GM21515 (cell line): ENCODE measurements around the gene HOXB9.

ENCODE experiments used
- ATAC-seq: cut with Tn5 transposase; IDR thresholded peaks from one replicate; pipeline ENCODE4 v1.9.1; 2021; ENCODE audit not compliant: unreplicated experiment

Gene HOXB9

DNA sequence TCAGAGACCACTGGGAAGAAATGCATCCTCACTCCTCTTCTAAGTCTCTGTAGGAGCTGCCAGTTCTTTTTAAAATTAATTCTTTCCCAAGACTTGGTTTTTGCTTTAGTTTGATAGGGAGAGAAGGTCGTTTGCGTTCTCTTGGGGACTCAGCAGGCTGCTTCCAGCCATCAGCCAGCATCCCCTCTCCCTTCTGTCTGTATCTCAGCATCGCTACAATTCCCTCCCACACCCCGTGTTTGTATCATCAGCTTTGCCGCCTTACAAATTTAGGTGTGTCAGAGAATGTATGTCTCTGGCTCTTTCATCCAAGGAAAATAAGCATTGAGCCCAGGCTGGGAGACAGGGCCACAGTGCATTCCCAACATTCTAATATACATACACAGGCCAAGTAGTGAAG is 26.8 kb downstream of the HOXB9 start:
- ATAC-seq = no peak

DNA sequence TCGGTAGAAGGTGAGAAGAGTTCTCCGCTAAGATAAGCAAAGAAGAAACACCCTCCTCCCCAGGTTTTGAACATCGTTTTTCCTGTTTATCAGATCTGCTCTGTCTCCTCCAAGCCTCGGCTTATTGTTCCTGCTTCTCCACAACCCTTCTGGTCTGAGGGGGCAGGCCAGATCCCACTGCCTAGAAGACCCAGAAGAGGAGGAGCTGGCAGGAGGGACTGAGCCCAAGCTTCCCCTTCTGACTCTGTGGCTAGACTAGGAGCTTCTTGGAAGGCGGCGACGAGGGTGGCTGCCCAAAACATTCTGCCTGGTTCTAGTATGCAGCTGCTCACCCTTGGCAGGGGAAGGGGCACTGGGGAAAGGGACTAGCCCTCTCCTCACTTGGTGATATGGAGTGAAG is 27.4 kb downstream of the HOXB9 start:
- no peak for ATAC-seq

DNA sequence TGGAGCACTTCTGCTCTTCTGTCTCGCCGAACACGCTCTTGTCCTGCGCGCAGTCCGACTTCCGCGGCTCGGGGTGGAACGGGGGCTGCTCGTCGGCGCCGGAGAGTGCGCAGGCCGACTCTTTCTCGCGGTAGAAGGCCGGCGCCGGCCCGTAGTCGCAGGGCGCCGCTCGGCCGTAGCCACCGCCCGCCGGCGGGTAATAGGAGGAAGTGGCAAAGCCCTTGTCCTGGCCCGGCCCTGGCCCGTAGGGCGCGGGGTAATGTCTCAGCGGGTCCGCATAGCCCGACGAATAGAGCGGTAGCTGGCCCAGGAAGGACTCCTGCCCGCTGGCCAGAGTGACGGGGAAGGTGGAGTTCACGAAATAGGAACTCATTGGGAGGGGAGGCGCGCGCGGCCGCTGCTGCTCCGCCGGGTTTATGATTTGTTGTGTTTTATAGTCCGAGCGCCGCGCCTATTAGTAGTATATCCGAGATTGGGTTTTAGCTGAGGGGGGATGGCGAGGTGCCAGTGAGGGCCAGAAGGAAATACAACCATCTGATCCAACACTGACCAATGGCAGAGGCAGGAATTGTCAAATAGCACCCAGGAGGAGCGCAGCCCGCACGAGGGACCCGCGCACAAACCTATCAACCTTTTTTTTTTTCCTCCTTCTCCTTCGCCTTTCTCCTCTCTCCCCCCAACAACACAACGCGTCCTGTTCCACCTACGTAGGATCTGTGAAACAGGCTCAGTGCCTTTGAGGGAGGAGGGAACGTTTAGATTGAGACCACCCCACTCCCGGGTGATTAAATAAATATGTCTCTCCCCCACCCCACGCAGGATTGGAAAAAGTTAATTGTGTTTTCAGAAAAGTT is 28.2 kb downstream of the HOXB9 start:
- ATAC-seq = no peak

DNA sequence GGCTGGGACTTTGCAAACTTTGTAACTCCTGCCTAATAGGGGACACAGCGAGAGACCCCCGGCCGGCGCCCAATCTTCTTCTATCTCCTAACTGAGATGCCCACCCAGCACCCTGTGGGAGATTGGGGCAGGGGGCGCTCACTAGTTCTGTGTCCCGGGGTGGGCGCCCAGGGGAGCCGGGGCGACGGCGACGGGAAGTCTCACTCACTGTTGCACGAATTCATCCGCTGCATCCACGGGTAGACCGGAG is 28.7 kb downstream of the HOXB9 start:
- no peak for ATAC-seq

DNA sequence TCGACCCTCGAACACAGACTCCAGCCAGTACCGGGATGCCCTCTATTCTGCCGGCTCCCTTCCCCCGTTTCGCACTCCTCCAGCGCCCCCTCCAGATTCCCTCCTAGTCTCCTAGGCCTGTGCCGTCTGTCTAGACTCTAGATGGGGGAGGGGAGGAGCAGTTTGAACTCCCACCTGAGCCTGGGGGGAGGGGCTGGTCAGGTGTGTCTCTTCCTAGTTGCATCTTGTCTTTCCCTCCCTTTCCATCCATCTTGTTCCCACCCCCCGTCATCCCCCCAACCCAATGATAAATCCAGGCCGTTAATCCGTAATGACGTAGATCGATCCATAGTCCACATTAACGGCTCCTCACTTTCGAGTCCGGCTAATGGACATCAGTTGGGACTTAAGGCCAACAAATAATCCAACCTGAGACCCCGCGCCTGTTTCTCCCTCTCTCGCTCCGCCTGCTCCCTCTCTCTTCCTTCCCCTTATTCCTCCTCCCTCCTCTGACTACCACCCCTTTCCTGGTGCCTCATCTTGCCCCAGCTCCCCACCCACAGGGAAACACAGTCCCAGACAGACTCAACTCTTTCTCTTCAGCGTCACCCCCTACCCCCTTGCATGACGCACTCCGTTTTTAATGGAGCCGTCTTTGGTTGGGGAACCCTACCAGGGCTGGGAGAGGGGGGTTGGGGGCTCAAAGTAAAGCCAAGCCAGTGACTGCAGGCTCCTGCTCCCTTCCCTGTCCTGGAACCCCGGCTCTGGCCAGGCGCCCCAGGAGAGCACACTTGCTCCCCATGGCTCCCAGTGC is 29.2 kb downstream of the HOXB9 start:
- ATAC-seq = no peak

DNA sequence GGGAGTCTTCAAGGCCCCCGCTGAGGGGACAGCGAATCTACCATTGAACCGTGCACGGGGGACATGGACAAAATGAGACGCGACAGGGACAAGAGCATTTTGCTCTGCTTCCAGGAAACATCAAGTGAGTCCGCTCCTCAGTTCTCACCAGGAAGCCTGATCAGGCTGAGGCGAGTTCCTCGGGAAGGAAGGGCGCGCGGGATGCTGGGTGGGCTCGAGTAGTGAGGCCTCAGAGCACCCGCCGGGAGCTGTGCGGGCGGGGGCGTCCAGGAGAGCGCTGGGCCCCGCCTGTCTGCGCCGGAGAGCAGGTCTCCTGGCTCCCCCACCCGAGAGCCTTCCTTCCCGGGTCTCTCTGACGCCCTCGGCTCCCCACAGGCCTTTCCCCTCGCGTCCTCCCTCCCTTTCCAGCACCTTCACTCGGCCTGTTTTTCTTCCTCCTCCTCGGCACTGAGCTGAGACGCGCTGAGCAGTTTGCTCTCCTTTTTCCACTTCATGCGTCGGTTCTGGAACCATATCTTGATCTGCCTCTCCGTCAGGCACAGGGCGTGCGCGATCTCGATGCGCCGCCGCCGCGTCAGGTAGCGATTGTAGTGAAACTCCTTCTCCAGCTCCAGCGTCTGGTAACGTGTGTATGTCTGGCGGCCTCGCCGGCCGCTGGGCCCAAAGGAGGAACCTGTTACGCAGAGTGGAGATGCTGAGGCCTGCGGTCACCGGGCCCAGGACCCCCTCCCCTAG is 30.0 kb downstream of the HOXB9 start:
- ATAC-seq = no peak

DNA sequence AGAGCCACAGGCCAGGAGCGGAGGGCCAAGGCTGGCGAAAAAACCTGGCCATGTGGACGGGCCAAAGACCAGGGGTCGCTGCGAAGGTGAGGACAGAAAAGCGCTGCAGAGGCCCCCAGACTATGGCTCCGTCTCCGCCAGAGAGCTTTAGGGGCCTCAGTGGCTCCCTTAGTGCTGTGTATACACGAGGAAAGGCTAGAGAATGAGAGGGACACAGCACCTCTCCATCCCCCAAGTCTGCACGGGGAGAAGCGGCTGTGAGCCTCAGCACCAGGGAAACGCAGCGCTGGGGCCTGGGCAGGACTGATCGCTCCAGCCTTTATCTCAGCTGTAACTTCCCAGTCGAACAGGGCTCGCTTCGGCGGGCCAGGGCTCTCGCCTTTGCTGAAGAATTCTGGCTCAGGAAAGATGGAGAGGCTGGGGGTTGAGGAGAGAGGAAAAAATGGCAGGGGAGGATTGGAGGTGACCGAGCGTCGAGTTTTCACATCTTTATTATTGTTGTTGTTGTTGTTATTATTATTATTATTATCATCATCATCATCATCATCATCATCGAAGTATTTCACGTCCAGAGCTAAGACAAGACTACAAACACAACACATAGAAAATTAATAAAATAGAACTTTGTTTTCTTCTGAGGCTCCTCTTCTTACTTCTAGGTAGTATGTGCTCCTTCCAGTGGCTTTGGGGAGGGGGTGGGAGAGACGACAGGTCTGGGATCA is 30.7 kb downstream of the HOXB9 start:
- ATAC-seq = no peak

DNA sequence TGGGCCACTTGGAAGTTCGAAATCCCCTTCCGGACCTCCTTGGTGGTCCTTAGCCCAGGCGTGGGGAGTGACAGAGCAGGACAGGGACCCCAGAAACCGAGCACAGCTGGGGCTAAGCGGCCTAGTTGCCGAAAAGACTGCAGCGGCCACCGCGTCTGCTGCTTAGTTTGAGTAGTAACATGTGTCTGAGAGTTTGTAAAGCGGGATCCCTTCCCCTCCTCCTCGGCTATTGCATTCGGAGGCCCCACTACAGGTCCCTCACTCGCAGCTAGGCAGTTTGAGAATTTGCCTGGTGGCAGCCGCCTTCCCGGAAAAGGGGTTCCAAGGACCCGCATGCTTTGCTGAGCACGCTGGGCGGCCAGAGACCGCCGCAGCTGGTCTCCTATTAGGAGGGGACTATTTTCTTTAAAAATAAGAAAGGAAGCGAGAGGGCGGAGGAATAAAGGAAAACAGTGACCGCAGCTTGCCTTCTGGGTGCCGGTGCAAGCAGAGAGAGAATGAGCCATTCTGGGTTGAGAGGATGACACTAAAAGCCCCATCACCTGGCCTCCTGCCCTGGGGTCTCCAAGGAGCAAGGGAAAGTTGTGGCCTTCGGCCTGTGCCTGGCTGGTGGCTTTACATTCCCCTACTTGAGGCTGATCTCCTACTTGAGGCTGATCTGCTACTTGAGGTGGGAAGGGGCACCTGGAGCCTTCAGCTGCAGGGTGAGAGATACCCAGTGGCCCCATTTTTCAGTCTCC is 31.4 kb downstream of the HOXB9 start:
- ATAC-seq = no peak

DNA sequence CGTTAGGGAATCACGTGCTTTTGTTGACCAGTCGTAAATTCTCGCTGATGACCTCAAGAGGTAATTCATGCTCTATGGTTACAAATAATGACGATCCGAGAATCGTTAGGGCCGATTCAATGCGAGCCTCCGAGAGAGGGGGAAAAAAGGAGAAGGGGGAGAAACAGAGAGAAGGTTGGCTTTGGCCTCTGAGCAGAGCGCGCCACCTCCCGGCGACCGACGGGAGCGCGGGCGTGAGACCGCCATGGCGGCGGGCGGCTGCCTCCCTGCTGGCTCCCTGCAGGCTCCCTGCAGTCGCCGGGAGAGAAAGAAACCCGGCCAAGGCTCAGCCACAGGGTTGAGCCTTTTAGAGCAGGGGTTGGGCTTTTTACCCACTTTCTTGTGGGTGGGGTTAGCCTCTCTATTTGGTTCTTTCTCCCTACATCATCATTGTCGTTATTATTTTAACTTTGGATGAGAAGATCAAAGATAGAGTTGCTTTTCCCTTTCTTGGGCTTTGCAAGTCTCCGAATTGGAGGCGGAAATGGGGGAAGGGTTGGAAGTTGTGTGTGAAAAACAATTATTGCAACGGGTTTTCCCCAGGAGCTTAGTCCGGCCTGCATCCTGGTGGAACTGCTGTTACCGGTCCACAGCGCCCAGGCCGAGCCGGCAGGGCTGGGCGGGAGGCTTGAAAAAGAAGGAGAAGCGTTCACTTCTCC is 32.2 kb downstream of the HOXB9 start:
- ATAC-seq = no peak

DNA sequence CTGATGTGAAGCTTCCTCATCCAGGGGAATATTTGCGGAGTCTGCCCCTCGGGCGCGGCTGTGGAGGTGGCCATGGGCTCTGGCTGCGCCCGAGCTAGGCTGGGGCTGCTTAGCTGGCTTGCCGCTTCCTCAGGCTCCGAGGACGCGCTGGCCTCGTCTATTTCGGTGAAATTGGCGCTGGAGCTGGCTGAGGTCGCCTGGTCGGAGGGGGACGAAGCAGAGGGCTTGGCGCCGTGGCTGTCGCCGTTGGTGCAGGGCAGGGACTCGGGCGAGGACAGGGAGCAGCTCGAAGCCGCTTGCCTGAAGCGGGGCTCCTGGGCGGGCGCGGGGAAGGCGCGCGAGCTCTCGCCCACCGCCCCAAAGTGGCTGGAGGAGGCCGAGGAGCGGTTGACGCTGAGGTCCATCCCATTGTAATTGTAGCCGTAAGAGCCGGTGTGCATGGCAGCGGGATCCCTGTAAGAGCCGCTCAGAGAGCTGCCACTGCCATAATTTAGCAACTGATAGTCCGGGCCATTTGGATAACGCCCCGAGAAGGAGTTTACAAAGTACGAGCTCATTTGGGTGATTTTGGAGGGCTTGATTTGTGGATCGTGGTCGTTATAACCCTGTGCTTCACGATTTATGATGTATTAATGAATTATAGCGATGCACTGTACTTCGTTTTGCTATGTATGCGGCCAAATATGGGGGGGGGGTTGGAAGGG is 32.9 kb downstream of the HOXB9 start, which contains the start of gene HOXB5:
Gene HOXB5 (minus strand): TSS at position 654 of the 704 bp plus-strand sequence. CDS start 97 bp downstream, at position 557.
- ATAC-seq = no peak

DNA sequence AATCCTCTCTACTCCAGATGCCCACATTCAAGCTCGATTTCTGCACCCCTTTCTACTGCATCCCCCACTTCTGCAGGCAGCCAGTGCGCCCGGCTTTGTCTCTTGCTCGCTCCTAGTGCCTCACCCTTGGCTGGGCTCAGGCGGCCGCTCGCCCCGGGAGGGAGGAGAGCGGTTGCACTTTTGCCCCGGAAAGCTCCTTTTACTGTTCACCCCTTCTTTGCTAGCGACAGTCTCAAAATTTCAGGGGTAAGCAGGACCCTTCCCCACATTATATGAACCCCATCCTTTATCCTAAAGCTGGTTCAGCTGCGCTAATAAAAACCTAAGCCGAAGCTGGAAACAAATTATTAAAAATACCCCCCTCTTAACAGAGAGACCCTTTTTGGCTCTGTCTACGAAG is 33.6 kb downstream of the HOXB9 start:
- ATAC-seq = no peak

DNA sequence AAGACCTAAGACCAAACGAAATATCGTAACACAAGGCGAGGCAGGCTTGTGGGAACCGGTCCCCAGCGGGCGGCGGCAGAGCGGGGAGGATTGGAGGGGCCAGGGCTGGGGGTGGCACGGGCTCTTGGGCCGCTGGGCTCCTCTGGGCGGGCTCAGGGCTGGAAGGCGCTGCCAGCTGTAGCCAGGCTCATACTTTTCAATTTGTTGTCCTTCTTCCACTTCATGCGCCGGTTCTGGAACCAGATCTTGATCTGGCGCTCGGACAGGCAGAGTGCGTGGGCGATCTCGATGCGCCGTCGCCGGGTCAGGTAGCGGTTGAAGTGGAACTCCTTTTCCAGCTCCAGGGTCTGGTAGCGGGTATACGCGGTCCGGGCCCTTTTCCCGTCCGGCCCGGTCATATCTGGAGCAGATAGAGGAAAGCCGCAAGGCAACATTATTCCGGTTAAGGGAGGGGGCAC is 34.1 kb downstream of the HOXB9 start:
- ATAC-seq = no peak

DNA sequence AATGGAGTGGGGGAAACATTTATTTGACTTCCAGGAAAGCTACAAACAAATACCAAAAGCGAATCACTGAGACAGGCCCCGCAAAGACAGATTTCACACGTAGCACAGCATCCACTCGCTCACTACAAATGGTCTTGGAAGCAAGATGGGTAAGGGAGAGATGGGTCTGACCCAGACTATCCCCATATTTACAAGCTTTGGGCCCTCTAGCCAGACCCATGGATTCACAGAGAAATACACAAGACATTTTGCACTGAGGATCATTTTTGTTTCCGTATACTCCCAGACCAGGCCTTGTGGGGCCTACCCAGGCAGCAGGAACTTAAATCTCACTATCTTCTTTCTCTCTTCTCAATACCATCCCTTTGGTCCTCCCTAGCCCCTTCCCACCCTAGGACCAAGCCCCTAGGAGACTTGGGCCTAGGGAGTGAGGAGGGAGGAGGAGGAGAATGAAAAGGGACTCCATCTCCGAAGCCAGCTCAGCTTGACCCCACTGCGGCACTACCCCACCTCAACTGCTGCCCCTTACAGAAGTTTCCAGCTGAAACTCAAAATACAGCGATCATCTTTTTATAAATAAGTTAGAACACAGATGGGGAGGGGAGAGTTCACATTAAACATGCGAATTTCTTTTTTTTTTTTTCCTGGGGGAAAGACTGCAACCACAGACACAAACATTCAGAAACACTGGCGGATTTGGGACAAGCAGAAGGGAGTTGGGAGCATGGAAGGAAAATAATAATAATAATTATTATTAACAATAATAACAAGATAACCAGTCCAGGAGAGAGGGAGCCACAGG is 34.7 kb downstream of the HOXB9 start:
- no peak for ATAC-seq

DNA sequence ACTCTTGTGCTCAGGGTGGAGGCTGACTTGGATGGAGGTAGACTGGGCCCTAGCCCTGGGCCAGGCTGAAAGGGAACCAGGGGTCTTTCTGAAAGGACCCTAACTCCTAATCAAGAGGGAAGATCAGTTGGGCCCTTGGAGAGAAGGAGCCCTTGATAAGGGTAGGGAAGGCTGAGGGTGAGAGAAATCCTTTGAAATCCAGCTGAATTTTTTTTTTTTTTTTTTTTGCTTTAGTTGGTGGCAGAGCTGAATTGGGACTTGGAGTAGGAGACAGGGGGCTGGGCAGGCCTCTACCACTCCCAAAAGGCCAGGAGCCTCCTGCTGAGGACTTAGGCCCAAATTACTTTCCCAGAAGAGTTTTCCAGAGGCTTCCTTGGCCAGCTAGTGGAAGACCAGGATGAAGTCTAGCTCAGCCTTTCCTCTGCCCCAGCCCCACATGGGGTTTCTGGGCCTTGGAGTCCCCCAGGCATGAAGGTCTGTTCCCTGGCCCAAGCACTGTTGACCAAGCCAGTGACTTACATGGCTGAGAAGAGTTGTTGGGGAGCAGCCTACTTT is 35.5 kb downstream of the HOXB9 start:
- ATAC-seq = no peak

DNA sequence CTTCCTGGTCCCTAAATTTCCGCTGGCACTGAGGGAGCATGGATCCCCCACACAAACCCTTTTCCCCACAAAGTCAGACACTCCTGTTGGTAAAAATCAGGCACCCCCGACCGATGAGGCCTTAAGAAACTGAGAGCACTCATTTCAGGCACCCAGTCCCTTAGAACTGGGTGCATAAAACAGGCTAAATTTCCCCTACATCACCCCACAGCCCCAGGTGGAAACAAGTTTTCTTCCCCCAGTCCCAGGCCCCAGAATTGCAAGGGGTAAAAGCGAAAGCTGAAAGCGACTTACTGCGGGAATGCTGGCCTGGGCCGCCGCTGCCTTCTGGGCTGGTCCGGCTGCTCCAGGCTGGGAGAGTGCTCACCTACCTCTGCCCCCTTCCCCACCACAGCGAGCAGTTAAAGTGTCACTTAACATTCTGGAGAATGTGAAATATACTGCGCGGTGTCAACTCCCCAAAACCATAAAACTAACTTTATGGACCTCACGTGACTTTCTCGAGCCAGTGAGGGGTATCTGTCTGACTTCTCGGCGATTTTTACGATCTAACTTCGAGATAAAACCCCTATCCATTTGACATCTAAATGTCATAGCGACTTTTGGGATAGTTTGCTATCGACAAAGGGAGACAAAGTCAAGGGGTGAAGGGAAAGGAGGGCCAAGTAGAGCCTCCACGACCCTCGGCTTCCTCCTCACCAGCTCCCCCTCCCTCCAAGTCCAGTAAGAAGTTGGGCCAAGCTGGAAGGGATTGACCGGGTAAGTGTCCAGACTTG is 36.1 kb downstream of the HOXB9 start, which contains the start of gene HOXB3:
Gene HOXB3 (minus strand): TSS at position 411 of the 776 bp plus-strand sequence. CDS start 37,767 bp downstream, outside the sequence.
- no peak for ATAC-seq

DNA sequence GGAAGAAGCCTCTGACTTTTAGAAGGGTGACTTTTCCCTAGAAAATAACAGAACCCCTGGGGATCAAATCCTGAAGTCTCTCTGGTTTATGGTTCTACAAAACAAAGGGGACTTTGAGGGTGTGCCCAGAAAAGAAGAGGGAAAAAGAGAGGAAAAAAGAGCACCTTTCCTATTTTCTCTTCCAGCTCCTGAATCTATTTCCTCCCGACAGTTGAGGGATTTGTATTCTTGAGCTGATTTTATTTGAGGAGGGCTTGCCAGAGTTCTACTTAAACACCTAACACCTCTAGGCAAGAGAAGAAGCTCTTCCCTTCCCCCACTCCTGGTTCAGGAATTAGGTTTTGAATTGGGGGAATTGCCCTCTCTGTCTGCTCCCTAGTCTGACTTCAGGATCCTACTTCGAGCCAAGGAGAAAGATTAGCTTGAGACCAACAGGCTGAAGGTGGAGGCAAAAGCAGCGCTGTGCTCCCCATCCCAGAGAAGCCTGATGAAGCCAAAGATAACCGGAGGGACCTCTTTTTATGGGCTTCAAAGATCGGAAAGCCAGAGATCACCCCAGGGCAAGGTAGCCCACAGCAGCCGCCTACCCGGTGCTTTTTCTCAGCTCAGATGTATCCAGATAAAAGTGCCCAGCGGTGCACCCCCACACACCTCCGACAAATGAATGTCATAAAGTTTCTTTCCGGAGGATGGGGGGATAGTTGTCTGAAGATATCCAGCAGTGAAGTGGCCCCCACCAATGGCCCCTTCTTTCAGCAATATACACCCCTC is 36.9 kb downstream of the HOXB9 start:
- ATAC-seq = no peak
